GM21526 (cell line): ENCODE measurements around the gene PCDHGB3.
A peak's percentile ranks its signal among the peaks of the same experiment; 100 is the strongest.
"Not testable (repeated sequence)": the region's sequence is repeated elsewhere in the genome, so short reads cannot be mapped to it uniquely, and the experiment has no call there.

ENCODE experiments used
- ATAC-seq: cut with Tn5 transposase; IDR thresholded peaks from one replicate; pipeline ENCODE4 v1.9.1; 2021; ENCODE audit warnings: moderate library complexity; ENCODE audit not compliant: unreplicated experiment, low FRiP score

Gene PCDHGB3

DNA sequence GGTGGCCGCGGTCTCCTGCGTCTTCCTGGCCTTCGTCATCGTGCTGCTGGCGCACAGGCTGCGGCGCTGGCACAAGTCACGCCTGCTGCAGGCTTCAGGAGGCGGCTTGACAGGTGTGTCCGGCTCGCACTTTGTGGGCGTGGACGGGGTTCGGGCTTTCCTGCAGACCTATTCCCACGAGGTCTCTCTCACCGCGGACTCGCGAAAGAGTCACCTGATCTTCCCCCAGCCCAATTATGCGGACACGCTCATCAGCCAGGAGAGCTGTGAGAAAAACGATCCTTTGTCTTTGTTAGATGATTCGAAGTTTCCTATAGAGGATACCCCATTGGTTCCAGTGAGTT, 45.2 kb downstream of the PCDHGB3 start:
- not testable (repeated sequence) for ATAC-seq

DNA sequence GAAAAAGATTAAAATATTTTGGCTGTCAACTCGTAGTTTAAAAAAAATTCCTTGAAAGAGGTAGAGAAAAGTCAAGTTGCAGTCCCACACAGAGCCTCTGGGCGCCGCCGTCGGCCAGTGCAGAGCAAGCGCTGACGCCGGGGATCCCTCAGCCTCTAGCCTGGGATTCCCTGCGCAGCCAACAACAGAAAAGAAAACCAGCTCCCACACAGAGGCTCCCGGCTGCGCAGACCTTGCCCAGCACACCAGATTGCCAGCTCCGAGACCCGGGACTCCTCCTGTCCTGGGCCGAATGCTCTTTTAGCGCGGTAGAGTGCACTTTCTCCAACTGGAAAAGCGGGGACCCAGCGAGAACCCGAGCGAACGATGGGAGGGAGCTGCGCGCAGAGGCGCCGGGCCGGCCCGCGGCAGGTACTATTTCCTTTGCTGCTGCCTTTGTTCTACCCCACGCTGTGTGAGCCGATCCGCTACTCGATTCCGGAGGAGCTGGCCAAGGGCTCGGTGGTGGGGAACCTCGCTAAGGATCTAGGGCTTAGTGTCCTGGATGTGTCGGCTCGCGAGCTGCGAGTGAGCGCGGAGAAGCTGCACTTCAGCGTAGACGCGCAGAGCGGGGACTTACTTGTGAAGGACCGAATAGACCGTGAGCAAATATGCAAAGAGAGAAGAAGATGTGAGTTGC, 47.6 kb downstream of the PCDHGB3 start, which contains the start of gene PCDHGB7:
Gene PCDHGB7 (plus strand): TSS at position 184 of the 679 bp plus-strand sequence. CDS start 183 bp downstream, at position 367.
- ATAC-seq = peak; percentile 38

DNA sequence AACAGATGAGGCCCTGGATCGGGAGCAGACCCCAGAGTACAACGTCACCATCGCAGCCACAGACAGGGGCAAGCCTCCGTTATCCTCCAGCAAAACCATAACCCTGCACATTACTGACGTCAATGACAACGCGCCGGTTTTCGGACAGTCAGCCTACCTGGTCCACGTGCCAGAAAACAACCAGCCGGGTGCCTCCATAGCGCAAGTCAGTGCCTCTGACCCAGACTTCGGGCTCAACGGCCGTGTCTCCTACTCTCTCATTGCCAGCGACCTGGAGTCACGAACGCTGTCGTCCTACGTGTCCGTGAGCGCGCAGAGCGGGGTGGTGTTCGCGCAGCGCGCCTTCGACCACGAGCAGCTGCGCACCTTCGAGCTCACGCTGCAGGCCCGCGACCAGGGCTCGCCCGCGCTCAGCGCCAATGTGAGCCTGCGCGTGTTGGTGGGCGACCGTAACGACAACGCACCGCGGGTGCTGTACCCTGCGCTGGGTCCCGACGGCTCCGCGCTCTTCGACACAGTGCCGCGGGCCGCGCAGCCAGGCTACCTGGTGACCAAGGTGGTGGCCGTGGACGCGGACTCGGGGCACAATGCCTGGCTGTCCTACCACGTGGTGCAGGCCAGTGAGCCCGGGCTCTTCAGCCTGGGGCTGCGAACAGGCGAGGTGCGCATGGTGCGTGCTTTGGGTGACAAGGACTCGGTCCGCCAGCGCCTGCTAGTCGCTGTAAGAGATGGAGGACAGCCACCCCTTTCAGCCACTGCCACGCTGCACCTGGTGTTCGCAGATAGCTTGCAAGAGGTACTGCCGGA, 49.2 kb downstream of the PCDHGB3 start:
- ATAC-seq = no peak

DNA sequence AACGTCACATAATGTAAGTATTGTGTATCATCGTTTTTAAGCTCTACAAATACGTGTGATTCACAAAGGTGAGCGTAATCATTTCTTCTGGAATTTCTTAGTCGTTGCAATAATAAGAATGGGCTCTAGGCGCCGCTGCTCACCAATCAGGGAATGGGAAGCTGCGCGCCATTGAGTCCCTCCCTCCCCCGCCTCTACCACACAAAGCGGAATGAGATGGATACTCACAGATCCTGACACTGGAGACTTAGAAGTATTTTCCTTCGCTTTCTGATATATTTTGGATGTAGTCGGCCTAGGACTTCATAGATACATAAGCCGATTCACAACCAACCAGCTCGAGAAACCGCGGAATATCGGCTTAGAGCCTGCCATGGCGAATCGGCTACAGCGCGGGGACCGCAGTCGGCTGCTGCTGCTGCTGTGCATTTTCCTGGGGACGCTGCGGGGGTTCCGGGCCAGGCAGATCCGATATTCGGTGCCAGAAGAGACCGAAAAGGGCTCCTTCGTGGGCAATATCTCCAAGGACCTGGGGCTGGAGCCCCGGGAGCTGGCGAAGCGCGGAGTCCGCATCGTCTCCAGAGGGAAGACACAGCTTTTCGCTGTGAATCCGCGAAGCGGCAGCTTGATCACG, 50.9 kb downstream of the PCDHGB3 start, which contains the start of gene PCDHGA11:
Gene PCDHGA11 (plus strand): TSS at position 197 of the 634 bp plus-strand sequence. CDS start 177 bp downstream, at position 374.
- ATAC-seq = peak; percentile 69

DNA sequence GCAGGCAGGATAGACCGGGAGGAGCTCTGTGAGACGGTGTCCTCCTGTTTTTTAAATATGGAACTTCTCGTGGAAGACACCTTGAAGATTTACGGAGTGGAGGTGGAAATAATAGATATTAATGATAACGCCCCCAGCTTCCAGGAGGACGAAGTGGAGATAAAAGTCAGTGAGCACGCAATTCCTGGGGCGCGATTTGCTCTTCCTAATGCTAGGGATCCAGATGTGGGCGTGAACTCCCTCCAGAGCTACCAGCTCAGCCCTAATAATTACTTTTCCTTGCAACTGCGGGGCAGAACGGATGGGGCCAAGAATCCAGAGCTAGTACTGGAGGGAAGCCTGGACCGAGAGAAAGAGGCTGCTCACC, 51.4 kb downstream of the PCDHGB3 start:
- no peak for ATAC-seq
